HG03469 (cell line): Measurements from ENCODE around the gene KDM5A.
"Not testable (repeated sequence)": the region's sequence is repeated elsewhere in the genome, so short reads cannot be mapped to it uniquely, and the experiment has no call there.

ENCODE experiments used
- ATAC-seq: cut with Tn5 transposase; IDR thresholded peaks from one replicate; pipeline ENCODE4 v1.9.1; 2021; ENCODE audit warnings: mild to moderate bottlenecking, moderate library complexity, moderate number of reproducible peaks; ENCODE audit not compliant: unreplicated experiment

The KDM5A gene

GRCh38 chr12:334125-334524, 55.0 kb downstream of the KDM5A start:
- ATAC-seq, result no peak

- ATAC-seq, result no peak
These were observed 56.4 kb downstream of the KDM5A start for GRCh38 chr12:332581-333205.

- ATAC-seq, result no peak
These were observed 57.8 kb downstream of the KDM5A start for GRCh38 chr12:331287-331686.

- no peak for ATAC-seq
These were observed 63.2 kb downstream of the KDM5A start for GRCh38 chr12:325906-326305.

- no peak for ATAC-seq
These were observed 65.6 kb downstream of the KDM5A start for GRCh38 chr12:323507-323906.

- ATAC-seq, result no peak
These were observed 67.4 kb downstream of the KDM5A start for GRCh38 chr12:321606-322326.

- ATAC-seq, result no peak
These were observed 70.2 kb downstream of the KDM5A start for GRCh38 chr12:318759-319515.

- no peak for ATAC-seq
These were observed 80.6 kb downstream of the KDM5A start for GRCh38 chr12:308511-308910.

- no peak for ATAC-seq
These were observed 81.7 kb downstream of the KDM5A start for GRCh38 chr12:307406-307805.

GRCh38 chr12:304805-305204, 84.3 kb downstream of the KDM5A start:
- no peak for ATAC-seq

GRCh38 chr12:302766-303165, 86.4 kb downstream of the KDM5A start:
- not testable (repeated sequence) for ATAC-seq

- ATAC-seq, result not testable (repeated sequence)
These were observed 89.0 kb downstream of the KDM5A start for GRCh38 chr12:300166-300565.

- ATAC-seq, result not testable (repeated sequence)
These were observed 89.6 kb downstream of the KDM5A start for GRCh38 chr12:299511-299910.

GRCh38 chr12:298059-298458, 91.1 kb downstream of the KDM5A start:
- not testable (repeated sequence) for ATAC-seq

- no peak for ATAC-seq
These were observed 94.0 kb downstream of the KDM5A start for GRCh38 chr12:295132-295531.

GRCh38 chr12:293199-293598, 95.9 kb downstream of the KDM5A start:
- no peak for ATAC-seq

GRCh38 chr12:292186-292585, 96.9 kb downstream of the KDM5A start:
- ATAC-seq, result no peak

- no peak for ATAC-seq
These were observed 97.9 kb downstream of the KDM5A start for GRCh38 chr12:291153-291723.

- no peak for ATAC-seq
These were observed 100.4 kb downstream of the KDM5A start for GRCh38 chr12:288687-289086.

- ATAC-seq, result no peak
These were observed 102.4 kb downstream of the KDM5A start for GRCh38 chr12:286531-287300.

GRCh38 chr12:278046-278445, 111.1 kb downstream of the KDM5A start:
- ATAC-seq, result no peak
